HCT116 (cell line): ENCODE results near the gene ACAP2. TPM values are rescaled to one million over a fixed set of nuclear protein-coding genes. Genes with fewer than 3 reads are reported as not detected.
"Not testable (repeated sequence)": the region's sequence is repeated elsewhere in the genome, so short reads cannot be mapped to it uniquely, and the experiment has no call there.

Experiments
- ATAC-seq: fragments of 200-7000 bp; cut with Tn5 transposase; 2 replicates; pipeline ENCODE4 v1.9.1; 2020; ENCODE audit warnings: mild to moderate bottlenecking, moderate library complexity
- BruUV-seq: library from RNA; stranded (reverse); fragments of 400-500 nt; replicated peaks from 2 replicates; lab custom pipeline; 2021; lab: Mats Ljungman, UMichigan
- CTCF ChIA-PET: fragments of 300-600 bp; sonication (Branson Sonifier 250); formaldehyde crosslinking; loops from one replicate; lab custom pipeline; 2021; ENCODE audit warnings: antibody characterized with exemption; lab: Charles Lee
- POLR2A ChIA-PET: fragments of 300-600, 350-600 bp; sonication (Branson Sonifier 250); formaldehyde crosslinking; loops from one replicate; lab custom pipeline; 2021; ENCODE audit warnings: antibody characterized with exemption; lab: Charles Lee
- RAD21 ChIA-PET, 2 experiments: fragments of 300-600 bp; sonication (Branson Sonifier 250); formaldehyde crosslinking; loops; one replicate each; lab custom pipeline; 2023; ENCODE audit warnings: low total read pairs in 2 of 2; ENCODE audit not compliant: uncharacterized antibody in 2 of 2, unreplicated experiment in 2 of 2, low non-redundant PET in 1 of 2; lab: Charles Lee
- DNase-seq: peaks from one replicate; pipeline ENCODE4 v3.0.0-alpha.2; 2010; ENCODE audit warnings: low read depth, low spot score
- H2AFZ ChIP-seq: fragments of 200-600 bp; shearing (Covaris generic), sonication (generic); 2 replicates; pipeline ENCODE4 v1.6.1; 2017; ENCODE audit warnings: low read depth, mixed run types, mixed read lengths, antibody characterized with exemption, low read length; ENCODE audit not compliant: poor library complexity, severe bottlenecking
- H3K27ac ChIP-seq: 2 replicates; pipeline ENCODE4 v1.5.1; 2012; ENCODE audit warnings: low read depth, low read length
- H3K27me3 ChIP-seq: fragments of 200-600 bp; sonication (generic); 2 replicates; pipeline ENCODE4 v1.6.1; 2016; ENCODE audit warnings: mixed run types, low read length, mixed read lengths; ENCODE audit not compliant: insufficient read depth
- H3K36me3 ChIP-seq, 2 experiments: fragments of 200-500 bp in 1 of 2; fragments of 200-600 bp in 1 of 2; sonication (Bioruptor generic) in 1 of 2; sonication (generic) in 1 of 2; 2 replicates each; pipeline versions ENCODE4 v1.5.1 to v1.6.1; 2014 to 2016; ENCODE audit warnings: low read length in 2 of 2, inconsistent platforms in 1 of 2, mixed read lengths in 1 of 2, mixed run types in 1 of 2; ENCODE audit not compliant: insufficient read depth in 2 of 2, control insufficient read depth in 1 of 2
- H3K4me1 ChIP-seq, 2 experiments: fragments of 200-600 bp in 1 of 2; sonication (generic) in 1 of 2; 2 replicates each; pipeline versions ENCODE4 v1.5.1 to v1.6.1; 2012 to 2017; ENCODE audit warnings: low read length in 2 of 2, inconsistent platforms in 1 of 2, mild to moderate bottlenecking in 1 of 2, mixed read lengths in 1 of 2, mixed run types in 1 of 2, moderate library complexity in 1 of 2; ENCODE audit not compliant: insufficient read depth in 2 of 2, control insufficient read depth in 1 of 2
- H3K4me2 ChIP-seq: fragments of 200-600 bp; sonication (generic); 2 replicates; pipeline ENCODE4 v1.6.1; 2017; ENCODE audit warnings: mixed run types, low read length, mixed read lengths
- H3K4me3 ChIP-seq, 2 experiments: fragments of 200-600 bp in 1 of 2; sonication (generic) in 1 of 2; replicated peaks in 1 of 2; 2 replicates each; pipeline ENCODE4 v1.5.1; 2011 to 2016; ENCODE audit warnings: low read length in 2 of 2, control low read depth in 1 of 2, low read depth in 1 of 2, mild to moderate bottlenecking in 1 of 2, mixed read lengths in 1 of 2, mixed run types in 1 of 2
- H3K79me2 ChIP-seq: fragments of 200-600 bp; sonication (generic); 2 replicates; pipeline ENCODE4 v1.6.1; 2017; ENCODE audit warnings: mild to moderate bottlenecking, mixed run types, low read length, moderate library complexity, mixed read lengths; ENCODE audit not compliant: insufficient read depth
- H3K9ac ChIP-seq: fragments of 200-600 bp; sonication (generic); 2 replicates; pipeline ENCODE4 v1.6.1; 2016; ENCODE audit warnings: low read length, mixed read lengths
- H3K9me2 ChIP-seq: fragments of 200-600 bp; sonication (generic), shearing (Covaris generic); 2 replicates; pipeline ENCODE4 v1.6.1; 2017; ENCODE audit warnings: mixed run types, mild to moderate bottlenecking, moderate library complexity; ENCODE audit not compliant: insufficient read depth
- H3K9me3 ChIP-seq, 2 experiments: fragments of 200-500 bp in 1 of 2; fragments of 200-600 bp in 1 of 2; sonication (Bioruptor generic) in 1 of 2; sonication (generic) in 1 of 2; 2 replicates each; pipeline ENCODE4 v1.6.1; 2014 to 2017; ENCODE audit warnings: low read length in 2 of 2, mixed read lengths in 2 of 2, inconsistent platforms in 1 of 2, low read depth in 1 of 2, mild to moderate bottlenecking in 1 of 2, mixed run types in 1 of 2, moderate library complexity in 1 of 2; ENCODE audit not compliant: control insufficient read depth in 1 of 2, insufficient read depth in 1 of 2
- H4K20me1 ChIP-seq: fragments of 200-600 bp; sonication (generic), shearing (Covaris generic); 2 replicates; pipeline ENCODE4 v1.6.1; 2017; ENCODE audit warnings: mixed run types, mild to moderate bottlenecking, moderate library complexity; ENCODE audit not compliant: insufficient read depth
- ATF3 ChIP-seq: IDR thresholded peaks from 2 replicates; pipeline ENCODE4 v1.6.1; 2012
- CBX3 ChIP-seq: IDR thresholded peaks from 2 replicates; pipeline ENCODE4 v1.6.1; 2012; ENCODE audit warnings: low read depth
- CEBPB ChIP-seq: IDR thresholded peaks from 2 replicates; pipeline ENCODE4 v1.6.1; 2012; ENCODE audit warnings: low read depth
- EGR1 ChIP-seq: IDR thresholded peaks from 2 replicates; pipeline ENCODE4 v1.6.1; 2012; ENCODE audit warnings: low read depth
- ELF1 ChIP-seq: IDR thresholded peaks from 2 replicates; pipeline ENCODE4 v1.6.1; 2012; ENCODE audit warnings: low read depth, borderline replicate concordance
- EZH2 ChIP-seq: fragments of 200-600 bp; sonication (generic); IDR thresholded peaks from 2 replicates; pipeline ENCODE4 v1.6.1; 2017; ENCODE audit warnings: antibody characterized with exemption, mixed run types
- EZH2phosphoT487 ChIP-seq: fragments of 200-600 bp; IDR thresholded peaks from 2 replicates; pipeline ENCODE4 v1.6.1; 2018; ENCODE audit warnings: antibody characterized with exemption, borderline replicate concordance
- JUND ChIP-seq: IDR thresholded peaks from 2 replicates; pipeline ENCODE4 v1.6.1; 2012
- POLR2A ChIP-seq: IDR thresholded peaks from 2 replicates; pipeline ENCODE4 v1.7.0; 2011; ENCODE audit warnings: borderline replicate concordance; ENCODE audit not compliant: insufficient read depth, insufficient read length; ENCODE audit errors: extremely low read depth
- POLR2AphosphoS5 ChIP-seq: IDR thresholded peaks from 2 replicates; pipeline ENCODE4 v1.6.1; 2011; ENCODE audit warnings: mild to moderate bottlenecking, low read depth, low read length, moderate library complexity
- REST ChIP-seq: IDR thresholded peaks from 2 replicates; pipeline ENCODE4 v1.6.1; 2012; ENCODE audit warnings: low read depth
- SIN3A ChIP-seq: IDR thresholded peaks from 2 replicates; pipeline ENCODE4 v1.6.1; 2012; ENCODE audit warnings: low read depth
- SP1 ChIP-seq: IDR thresholded peaks from 2 replicates; pipeline ENCODE4 v1.6.1; 2012; ENCODE audit warnings: low read depth
- SRF ChIP-seq: IDR thresholded peaks from 2 replicates; pipeline ENCODE4 v1.6.1; 2012; ENCODE audit warnings: low read depth
- TCF7L2 ChIP-seq: IDR thresholded peaks from 2 replicates; pipeline ENCODE4 v1.7.0; 2011; ENCODE audit warnings: borderline replicate concordance, inconsistent platforms; ENCODE audit not compliant: insufficient read depth, insufficient read length; ENCODE audit errors: extremely low read depth
- ZBTB33 ChIP-seq: IDR thresholded peaks from 2 replicates; pipeline ENCODE4 v1.6.1; 2011; ENCODE audit warnings: mild to moderate bottlenecking, low read length, moderate library complexity; ENCODE audit not compliant: insufficient replicate concordance; ENCODE audit errors: extremely low read depth
- ZNF274 ChIP-seq: fragments of 200-500 bp; sonication (Bioruptor generic); IDR thresholded peaks from 2 replicates; pipeline ENCODE4 v1.6.1; 2014; ENCODE audit warnings: mild to moderate bottlenecking, low read depth, low read length, inconsistent platforms
- intact Hi-C: fragments of 100-400 bp; cut with micrococcal nuclease; formaldehyde crosslinking; loops from 2 replicates; pipeline ENCODE4 v1.10.0; 2022
- total RNA-seq: library from RNA; stranded (reverse); gene quantifications from one replicate; pipeline ENCODE4 v1.2.1, GENCODE V29; 2021; ENCODE audit not compliant: unreplicated experiment

The ACAP2 gene
- total RNA-seq, 1 experiment from 2014 or later, result 43.0 TPM

GRCh38 chr3:195401943-195402342 lies 40.9 kb downstream of the ACAP2 start:
- peaks cover 48% of the 10 kb centered on the region for H3K79me2 ChIP-seq
- no peak overlapping the region for H3K9ac ChIP-seq
- H3K4me3 ChIP-seq, result no peak overlapping the region
- CTCF ChIA-PET, result no interaction called here
- H3K36me3 ChIP-seq, result no peaks in the 10 kb centered on the region
- ATAC-seq (no peak), DNase-seq (no peak)
- H2AFZ ChIP-seq, result no peak overlapping the region
- no peaks in the 10 kb centered on the region for H4K20me1 ChIP-seq
- no peak overlapping the region for H3K4me2 ChIP-seq
- RAD21 ChIA-PET, result no interaction called here
- H3K4me1 ChIP-seq, result no peaks in the 10 kb centered on the region
- no peaks in the 10 kb centered on the region for H3K9me3 ChIP-seq
- intact Hi-C loops, result no loop called here
- TF ChIP-seq CEBPB (no peak), SP1 (no peak), ZNF274 (no peak), POLR2AphosphoS5 (no peak), CBX3 (no peak), EGR1 (no peak), ZBTB33 (no peak), POLR2A (no peak), EZH2 (no peak), SIN3A (no peak), TCF7L2 (no peak), ELF1 (no peak), ATF3 (no peak), EZH2phosphoT487 (no peak), JUND (no peak), SRF (no peak), REST (no peak)
- TF ChIP-seq, all 23 proteins: peak for 0
- H3K9me2 ChIP-seq, result no peaks in the 10 kb centered on the region
- H3K27me3 ChIP-seq, result no peaks in the 10 kb centered on the region
- no peak overlapping the region for H3K27ac ChIP-seq
- POLR2A ChIA-PET, result interaction anchor here (1.0 kb wide), 1 partner anchor 11 kb away, joined by 3 read pairs; no protein-coding TSS in a partner anchor
- BruUV-seq, result no TSS peak

GRCh38 chr3:195398460-195398859 lies 44.4 kb downstream of the ACAP2 start:
- RAD21 ChIA-PET, H3K4me2 ChIP-seq, H3K27ac ChIP-seq, intact Hi-C loops, H3K4me3 ChIP-seq, H3K27me3 ChIP-seq, H3K36me3 ChIP-seq, POLR2A ChIA-PET, H3K9me3 ChIP-seq, H3K4me1 ChIP-seq, H3K9me2 ChIP-seq, DNase-seq, BruUV-seq, ATAC-seq, H4K20me1 ChIP-seq, H2AFZ ChIP-seq, H3K9ac ChIP-seq, CTCF ChIA-PET: not testable (repeated sequence)
- H3K79me2 ChIP-seq, result peaks cover 43% of the 10 kb centered on the region
